ELR (cell line): Measurements from ENCODE around the gene SUPT20H.
"Not testable (repeated sequence)": the region's sequence is repeated elsewhere in the genome, so short reads cannot be mapped to it uniquely, and the experiment has no call there.

Experiments
- DNase-seq: peaks from one replicate; pipeline ENCODE4 v3.0.0-alpha.2; 2015; ENCODE audit warnings: low read depth

Gene SUPT20H

GRCh38 chr13:37069597-37070103 lies 10.2 kb upstream of the SUPT20H start:
- DNase-seq, result no peak

DNA sequence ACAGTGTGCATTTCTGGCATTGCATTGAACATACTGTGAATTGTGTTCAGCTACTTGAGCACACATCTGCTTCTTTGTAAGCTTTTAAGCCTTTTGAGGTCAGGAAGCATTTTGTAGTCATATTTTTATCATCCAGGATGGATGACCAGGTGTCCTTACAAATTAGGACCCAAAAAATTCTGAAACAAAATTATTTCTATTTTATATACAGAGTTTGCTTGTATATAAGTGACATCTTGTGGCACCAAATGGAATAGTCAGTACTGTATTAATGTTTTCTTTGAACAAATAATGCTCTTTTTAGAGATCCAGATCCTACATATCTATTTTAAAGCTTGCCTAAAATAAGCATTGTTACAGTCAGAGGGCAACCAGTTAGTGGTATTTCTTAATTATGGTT lies 9.5 kb upstream of the SUPT20H start:
- DNase-seq, result peak; percentile 49

DNA sequence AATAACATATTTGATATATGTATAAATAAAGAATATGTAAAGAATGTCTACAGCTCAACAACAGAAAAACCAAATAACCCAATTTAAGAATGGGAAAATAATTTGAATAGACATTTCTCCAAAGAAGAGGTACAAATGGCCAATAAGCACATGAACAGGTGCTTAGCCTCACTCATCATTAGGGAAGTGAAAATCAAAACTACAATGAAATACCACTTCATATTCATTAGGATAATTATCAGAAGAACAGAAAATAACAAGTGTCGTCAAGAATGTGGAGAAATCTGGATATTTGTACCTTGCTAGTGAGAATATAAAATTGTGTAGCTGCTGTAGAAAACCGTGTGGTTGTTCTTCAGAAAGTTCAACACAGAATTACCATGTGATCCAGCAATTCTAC lies 8.4 kb upstream of the SUPT20H start:
- no peak for DNase-seq

DNA sequence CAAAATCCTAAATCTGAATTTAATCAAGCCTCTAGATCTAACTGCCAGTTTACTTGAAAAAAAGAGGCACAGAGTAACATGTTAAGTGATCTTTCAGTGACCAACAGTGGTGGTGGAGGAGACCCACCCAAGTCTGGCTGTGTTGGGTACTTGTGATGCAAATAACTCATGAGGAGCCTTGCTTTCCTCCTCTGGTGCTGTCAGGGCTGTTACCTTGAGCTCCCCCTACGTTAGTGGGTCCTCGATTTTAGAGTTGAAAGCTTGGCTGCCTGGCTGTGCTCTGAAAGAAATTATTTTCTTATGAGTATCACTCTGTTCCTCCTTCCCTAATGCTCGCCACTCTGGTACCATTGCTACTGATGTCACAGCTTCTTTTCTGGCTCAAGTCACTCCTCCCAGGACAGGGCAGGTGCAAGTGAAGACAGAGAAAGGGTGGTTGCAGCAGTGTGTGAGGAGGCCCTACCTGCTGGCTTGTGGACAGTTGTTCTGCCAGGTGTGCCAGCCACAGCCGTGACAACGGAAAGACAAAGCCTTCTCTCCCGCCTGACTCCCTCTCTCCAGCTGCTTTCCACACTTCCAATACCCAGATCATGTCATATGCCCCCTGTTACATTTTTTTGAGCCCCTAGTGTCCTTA lies 6.5 kb upstream of the SUPT20H start:
- no peak for DNase-seq

DNA sequence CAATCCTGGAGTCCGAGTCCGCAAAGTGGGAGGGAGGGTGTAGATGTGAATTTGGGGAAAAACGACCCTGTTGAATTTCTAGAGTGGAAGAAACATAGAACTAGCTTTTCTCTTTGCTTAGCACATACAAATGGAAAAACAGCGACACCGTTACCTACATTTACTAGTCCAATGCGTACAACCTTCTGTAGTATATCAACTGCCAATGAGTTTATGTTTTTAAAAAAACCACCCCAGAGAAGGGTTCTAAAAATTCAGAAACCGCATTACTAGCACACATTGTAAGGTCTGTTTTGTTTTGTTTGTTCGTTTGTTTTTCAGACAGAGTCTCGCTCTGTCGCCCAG lies 332 bp upstream of the SUPT20H start:
- DNase-seq, result no peak

DNA sequence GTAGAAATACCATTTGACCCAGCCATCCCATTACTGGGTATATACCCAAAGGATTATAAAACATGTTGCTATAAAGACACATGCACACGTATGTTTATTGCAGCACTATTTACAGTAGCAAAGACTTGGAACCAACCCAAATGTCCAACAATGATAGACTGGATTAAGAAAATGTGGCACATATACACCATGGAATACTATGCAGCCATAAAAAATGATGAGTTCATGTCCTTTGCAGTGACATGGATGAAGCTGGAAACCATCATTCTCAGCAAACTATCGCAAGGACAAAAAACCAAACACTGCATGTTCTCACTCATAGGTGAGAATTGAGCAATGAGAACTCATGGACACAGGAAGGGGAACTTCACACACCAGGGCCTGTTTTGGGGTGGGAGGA lies 3.3 kb downstream of the SUPT20H start:
- DNase-seq, result not testable (repeated sequence)

DNA sequence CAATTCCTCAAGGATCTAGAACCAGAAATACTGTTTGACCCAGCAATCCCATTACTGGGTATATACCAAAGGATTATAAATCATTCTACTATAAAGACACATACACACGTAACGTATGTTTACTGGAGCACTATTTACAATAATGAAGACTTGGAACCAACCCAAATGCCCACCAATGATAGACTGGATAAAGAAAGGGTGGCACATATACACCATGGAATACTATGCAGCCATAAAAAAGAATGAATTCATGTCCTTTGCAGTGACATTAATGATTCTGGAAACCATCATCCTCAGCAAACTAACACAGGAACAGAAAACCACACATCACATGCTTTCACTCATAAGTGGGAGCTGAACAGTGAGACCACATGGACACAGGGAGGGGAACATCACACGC lies 6.4 kb downstream of the SUPT20H start:
- not testable (repeated sequence) for DNase-seq

DNA sequence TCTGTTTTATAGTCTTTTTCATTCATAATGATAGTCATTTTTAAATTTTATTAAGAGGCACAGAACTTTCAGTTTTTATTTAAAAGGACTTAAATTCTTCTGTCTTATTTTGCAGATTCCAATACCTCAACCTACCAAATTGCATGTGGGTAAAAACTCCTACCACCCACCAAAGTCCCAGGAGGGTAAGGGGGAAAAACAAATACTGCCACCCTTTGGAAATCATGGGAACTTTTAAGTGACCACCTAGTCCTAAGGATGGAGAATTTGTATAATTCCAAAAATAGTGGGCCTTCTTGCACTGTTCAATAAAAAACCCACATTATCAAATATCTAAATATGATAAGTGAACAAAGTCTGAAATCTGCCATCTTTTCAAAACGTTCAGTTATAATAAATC lies 9.7 kb downstream of the SUPT20H start:
- no peak for DNase-seq

GRCh38 chr13:37047846-37048245 lies 11.6 kb downstream of the SUPT20H start:
- DNase-seq, result no peak

GRCh38 chr13:37047032-37047431 lies 12.5 kb downstream of the SUPT20H start:
- no peak for DNase-seq

DNA sequence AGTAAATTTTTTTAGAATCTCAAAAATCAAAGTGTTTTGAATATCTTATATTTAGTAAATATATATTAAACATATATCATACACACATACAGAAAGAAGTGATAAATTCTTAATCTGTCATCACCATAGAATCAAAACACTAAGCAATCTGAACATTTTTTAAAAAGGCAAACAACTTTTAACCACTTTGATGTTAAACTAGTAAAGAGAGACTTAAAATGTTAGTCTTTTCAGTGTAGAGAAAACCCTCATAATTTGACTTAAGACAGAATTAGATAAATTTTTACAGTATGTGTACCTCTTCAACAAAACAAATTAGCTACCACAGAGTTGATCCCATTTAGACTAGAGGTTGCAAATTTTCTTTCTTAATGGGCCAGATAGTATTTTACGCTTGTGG lies 13.4 kb downstream of the SUPT20H start:
- no peak for DNase-seq

GRCh38 chr13:37040789-37041188 lies 18.7 kb downstream of the SUPT20H start:
- no peak for DNase-seq

DNA sequence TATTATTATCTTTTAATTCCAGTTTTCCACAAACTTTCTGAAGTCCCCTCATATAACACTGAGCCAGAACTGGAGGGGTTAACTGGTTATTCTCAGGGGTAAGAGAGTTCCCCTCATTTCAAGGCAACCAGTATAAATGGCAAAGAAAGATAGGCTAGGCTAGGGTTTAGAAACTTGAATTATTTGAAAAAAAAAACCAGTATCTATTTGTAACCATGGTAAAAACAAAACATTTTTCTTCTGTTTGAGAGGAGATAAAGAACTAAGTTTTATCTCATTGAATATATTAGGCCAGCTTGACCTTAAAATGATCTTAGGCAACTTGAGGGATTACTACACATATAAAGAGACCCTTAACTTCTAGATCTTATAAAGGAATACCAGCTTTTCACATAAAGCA lies 19.6 kb downstream of the SUPT20H start:
- DNase-seq, result no peak

- DNase-seq, result no peak
These were observed 22.2 kb downstream of the SUPT20H start for GRCh38 chr13:37037241-37037640.

DNA sequence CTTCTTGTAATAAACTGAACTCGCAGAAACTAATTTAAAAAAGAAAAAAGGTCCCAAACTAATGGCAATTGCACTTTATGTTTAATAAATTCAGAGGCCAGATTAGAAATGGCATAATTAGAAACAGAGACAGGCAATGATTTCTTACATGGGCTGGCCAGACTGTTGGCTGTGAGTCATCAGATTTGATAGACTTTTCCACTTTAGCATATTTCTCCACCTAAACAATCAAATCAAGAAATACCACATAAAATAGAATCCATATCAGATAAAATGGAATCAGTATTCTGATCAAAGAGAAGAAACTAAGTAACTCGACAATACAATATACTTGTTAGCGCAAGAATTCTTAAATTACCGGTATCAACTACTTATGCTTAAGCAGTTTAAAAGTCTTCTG lies 29.9 kb downstream of the SUPT20H start:
- no peak for DNase-seq

- DNase-seq, result no peak
These were observed 31.8 kb downstream of the SUPT20H start for GRCh38 chr13:37027639-37028038.

DNA sequence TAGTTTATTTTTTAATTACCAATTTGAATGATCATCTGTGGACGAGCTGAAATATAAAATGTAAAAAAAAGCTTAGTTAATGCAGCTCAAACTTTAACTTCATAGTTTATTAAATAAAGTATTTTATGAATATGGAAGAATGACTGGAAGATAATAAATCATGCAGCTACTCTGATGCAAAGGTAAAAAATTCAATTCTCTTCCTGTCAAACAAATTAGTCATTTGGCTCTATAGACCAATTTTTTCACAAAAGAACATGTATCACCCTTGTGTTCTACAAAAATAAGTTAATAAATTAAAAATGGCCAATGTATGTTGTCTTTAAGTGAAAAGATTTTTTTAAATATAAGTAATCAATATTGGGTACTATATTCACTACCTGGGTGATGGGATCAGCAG lies 32.7 kb downstream of the SUPT20H start:
- peak; percentile 38 for DNase-seq

DNA sequence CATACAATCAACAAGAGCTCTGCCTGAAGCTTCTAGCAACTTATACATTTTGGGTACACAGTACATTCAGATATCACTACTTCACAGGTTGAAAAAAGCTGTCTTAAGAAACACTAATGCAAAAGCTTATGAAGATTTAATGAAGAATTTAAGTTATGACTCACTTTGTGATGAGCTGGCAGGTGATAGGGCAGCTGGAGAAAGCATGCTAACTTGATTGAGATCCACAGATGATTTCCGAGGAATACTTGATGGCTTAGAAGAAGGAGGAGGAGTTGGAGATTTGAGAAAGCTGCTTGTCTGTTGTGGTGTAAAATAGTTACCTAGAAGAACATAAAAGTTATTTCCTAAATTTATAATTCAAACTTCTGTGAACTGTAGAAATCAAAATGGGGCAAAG lies 35.6 kb downstream of the SUPT20H start:
- DNase-seq, result peak; percentile 66

DNA sequence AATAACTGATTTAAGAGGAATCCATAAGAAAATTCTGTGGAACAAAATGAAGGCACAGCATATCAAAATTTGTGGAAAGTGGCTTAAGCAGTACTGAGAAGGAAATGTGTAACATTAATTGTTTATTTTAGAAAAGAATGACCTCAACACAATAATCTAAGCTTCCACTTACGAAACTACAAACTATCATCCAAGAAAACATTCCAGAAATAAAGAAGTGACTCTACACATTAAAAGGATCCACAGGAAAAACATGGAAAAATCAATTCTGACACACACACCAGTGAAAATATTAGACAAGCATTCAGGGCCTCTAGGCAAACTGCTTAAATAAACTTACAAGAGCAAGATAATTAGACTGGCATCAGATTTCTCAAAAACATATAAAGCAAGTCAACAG lies 44.9 kb downstream of the SUPT20H start:
- DNase-seq, result peak; percentile 8

DNA sequence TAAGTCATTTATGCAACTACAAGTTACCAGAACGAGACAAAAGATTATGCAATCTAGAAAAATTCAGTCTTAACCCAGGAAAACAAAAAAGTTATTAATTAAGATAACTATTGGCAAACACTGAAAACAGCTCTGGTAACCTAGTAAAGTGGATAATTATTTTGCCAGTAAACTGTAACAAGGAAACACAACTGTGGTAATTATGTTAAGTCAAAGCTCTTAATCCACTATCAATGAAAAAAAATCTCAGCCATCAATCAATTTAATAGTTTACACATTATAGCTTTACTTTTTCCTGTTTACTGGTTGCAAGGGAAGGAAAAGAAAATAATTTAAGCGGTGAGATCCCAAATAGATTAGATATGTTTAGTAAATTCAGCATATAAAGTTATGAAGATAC lies 47.7 kb downstream of the SUPT20H start:
- DNase-seq, result no peak

DNA sequence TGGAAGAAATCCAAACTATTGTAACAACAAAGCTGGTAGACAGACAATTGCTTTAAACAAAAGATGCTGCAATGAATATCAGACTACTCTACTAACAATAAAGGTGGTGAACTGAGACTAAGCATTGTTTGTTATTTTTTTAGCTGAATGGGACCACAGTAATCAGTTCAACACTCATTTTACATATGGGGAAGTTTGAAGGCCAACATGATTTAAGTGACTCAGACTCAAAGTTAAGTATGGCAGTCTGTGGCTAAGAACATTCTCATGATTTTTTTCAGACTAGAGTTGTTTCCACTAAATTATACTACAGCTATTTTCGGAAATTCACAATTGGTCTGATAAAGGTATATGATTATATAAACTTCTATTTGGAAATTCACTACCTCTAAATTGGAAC lies 48.5 kb downstream of the SUPT20H start:
- DNase-seq, result peak; percentile 6

DNA sequence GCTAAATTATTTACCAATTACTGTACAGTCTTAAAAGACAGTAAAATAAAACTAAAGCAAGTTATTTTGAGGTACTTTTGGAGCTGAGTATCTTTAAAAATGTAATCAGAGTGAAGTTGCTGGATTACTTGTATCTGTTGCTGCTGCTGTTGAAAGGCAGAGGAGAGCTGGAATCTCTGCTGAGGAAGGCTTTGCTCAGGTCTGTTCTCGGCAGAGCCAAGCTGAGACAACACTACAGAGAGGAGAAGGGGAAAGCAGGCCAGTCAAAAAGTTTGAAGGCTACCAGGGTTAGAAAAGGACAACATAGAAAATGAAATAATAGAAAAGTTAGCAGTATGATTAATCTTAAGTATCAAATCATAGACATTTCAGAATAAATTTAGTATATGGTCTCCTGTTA lies 49.1 kb downstream of the SUPT20H start:
- DNase-seq, result no peak

- no peak for DNase-seq
These were observed 49.8 kb downstream of the SUPT20H start for GRCh38 chr13:37009692-37010091.

- no peak for DNase-seq
These were observed 57.6 kb downstream of the SUPT20H start for GRCh38 chr13:37001921-37002250.
